T47D (cell line): ENCODE data around the gene KCNQ1.

Experiments
- DNase-seq, 2 experiments: peaks; one replicate each; pipeline versions ENCODE4 v3.0.0 to v3.0.0-alpha.2; 2011 to 2012; ENCODE audit warnings: low read depth in 1 of 2, low spot score in 1 of 2
- JUND ChIP-seq: IDR thresholded peaks from 2 replicates; pipeline ENCODE4 v1.6.1; 2012; ENCODE audit warnings: low read depth
- in situ Hi-C: cut with HindIII; loops from 2 replicates; pipeline ENCODE4 v1.10.0; 2016; ENCODE audit warnings: low sequenced_read_pairs, low pct_unique_long_range_greater_than_20kb

Gene KCNQ1

DNA sequence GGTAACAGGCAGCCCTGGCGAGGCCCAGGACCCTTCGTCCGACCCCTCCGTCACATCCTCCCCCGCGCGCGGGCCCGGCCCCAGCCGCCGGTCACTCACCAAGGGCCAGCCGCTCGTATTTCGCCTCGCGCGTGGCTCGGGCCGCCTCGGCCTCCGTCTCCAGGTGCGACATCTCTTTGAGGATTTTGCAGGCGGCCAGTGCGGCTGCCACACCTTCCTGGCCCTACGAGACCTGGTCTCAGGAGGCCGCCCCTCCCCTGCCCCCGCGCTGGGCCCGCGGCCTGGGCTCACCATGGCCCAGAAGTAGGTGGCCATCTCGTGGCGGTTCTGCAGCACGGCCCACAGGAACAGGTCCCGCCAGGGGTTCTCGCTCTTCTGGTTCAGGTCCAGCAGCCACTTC lies 30.2 kb upstream of the KCNQ1 start:
- no peak for TF ChIP-seq JUND
- DNase-seq, result no peak
- in situ Hi-C loops, result no loop called here

- no peak for TF ChIP-seq JUND
- DNase-seq, result no peak
- in situ Hi-C loops, result no loop called here
Observed at GRCh38 chr11:2415171-2415570, 29.6 kb upstream of the KCNQ1 start.

DNA sequence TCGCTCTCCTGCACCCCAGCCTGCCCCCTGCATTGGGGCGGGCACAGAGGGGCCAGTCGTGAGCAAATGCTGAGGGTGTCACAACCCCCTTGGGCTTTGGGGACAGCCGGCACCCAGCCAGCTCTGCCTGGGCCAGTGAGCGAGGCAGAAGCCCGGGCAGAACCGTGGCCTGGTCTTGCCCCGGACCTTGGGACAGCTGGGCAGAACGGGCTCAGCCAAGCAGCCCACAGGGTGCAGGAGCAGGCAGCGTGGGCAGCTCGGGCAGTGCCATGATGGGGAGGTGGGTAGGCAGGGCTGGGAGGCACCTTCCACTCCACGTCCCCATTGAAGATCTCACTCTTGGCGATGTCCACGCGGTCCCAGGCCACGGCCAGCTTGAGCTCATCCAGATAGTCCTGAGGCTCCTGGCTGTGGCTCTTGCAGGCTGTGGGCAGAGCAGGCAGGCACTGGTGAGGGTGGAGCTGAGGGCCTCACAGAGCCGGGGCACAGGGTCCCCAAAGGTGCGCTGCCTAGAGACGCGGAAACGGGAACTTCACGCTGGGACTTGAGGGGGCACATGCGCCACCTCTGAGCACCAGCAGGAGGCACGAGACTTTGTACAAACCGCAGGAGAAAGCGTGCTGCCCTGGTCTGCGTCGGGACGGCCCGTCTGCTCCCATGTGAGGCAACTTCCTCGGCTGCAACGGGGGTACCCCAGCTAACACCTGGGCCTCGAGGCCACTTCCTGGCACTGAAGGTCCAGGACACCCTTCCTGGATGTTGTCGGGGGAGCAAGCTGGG lies 29.0 kb upstream of the KCNQ1 start:
- TF ChIP-seq JUND, result no peak
- in situ Hi-C loops, result no loop called here
- no peak for DNase-seq

DNA sequence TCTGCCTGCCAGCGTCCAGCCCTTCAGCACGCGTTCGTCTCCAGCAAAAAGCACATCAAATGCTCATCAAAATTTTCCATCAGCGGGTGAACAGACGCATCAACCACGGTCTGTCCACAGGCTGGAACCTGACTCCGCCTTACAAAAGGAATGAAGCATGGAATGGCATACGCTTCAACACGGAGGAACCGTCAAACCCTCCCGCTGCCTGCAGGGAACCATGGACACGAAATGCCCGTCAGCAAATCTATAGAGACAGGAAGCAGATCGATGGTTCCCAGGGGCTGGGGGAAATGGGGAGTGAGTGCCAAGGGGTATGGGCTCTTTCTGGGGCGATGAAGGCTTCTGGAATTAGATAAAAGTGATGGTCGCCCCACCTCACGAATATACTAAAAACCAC lies 28.0 kb upstream of the KCNQ1 start:
- DNase-seq, result no peak
- TF ChIP-seq JUND, result no peak
- in situ Hi-C loops, result no loop called here

GRCh38 chr11:2417856-2418692 lies 26.7 kb upstream of the KCNQ1 start:
- DNase-seq, result no peak
- in situ Hi-C loops, result no loop called here
- TF ChIP-seq JUND, result no peak

DNA sequence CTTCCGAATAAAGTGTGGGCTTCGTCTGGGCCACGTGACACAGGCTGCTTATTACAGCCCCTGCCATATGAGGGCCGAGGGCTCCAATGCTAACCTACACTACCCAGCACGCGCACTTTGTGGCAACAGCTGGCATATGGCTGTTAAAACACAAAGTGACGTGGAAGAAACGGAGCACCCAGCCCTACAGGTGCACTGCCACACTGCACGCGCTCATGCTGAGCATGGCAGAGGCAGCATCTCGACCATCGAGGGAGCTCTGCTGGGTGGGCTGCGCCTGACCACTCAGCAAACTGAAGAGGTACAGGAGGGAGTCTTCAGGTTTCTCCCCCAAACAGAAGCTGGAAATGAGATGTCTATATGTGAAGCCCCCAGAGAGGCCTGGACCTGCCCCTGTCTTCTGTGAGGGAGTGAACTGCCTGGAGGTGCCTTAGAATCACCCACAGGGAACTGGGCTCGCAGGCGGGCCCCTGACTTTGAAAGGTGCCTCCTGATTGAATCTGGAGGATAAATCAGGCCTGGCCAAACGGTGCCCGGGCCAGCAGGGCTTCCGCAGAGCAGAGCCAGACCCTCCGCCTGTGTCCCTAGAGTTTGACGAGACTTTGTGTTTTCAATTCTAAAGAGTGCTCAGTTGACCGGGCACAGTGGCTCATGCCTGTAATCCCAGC lies 26.0 kb upstream of the KCNQ1 start:
- in situ Hi-C loops, result no loop called here
- no peak for TF ChIP-seq JUND
- no peak for DNase-seq

DNA sequence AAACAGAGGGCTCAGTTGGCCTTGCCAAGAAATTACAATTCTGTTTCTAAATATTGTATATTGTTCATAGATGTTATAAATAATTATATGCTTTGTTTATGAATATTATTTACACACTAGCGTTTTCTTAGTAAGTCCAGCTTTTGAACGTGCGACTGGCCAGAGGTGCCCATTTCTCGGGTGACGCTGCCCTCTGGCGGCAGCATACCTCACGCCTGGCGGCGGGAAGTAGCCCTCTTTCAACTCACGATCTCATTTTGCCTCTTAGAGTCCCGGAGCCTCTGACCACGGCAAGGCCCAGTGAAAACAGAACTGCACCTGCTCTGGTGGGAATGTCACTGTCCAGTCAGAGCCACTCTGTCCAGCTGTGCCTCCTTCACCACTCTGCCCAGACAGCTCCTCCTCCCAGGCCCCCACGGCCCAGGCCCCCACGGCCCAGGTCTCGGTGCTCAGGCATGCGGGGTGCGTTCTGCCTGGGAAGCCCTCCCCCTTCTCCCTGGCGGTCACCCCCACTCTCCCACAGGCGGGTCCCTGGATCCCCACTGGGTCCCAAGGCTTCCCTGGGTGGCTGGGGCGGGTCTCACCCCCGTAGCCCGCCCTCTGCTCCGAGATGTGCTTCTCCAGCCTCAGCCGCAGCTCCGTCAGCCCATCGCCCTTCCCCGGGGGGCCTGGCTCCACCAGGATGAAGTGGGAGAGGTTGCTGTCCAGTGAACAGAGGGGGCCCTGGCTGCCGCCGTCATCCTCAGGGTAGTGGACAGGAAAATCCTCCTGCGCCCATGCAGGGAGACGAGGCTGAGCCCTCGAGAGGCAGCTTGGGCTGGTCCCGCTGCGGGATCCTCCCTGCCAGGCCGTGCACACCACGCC lies 24.9 kb upstream of the KCNQ1 start:
- no peak for TF ChIP-seq JUND
- peak; percentile 72 to 81 for DNase-seq
- in situ Hi-C loops, result no loop called here

GRCh38 chr11:2420502-2421225 lies 24.1 kb upstream of the KCNQ1 start:
- in situ Hi-C loops, result no loop called here
- peak; percentile 71 to 92 for DNase-seq
- no peak for TF ChIP-seq JUND

GRCh38 chr11:2421226-2421994 lies 23.4 kb upstream of the KCNQ1 start:
- in situ Hi-C loops, result no loop called here
- DNase-seq, result no peak

GRCh38 chr11:2421996-2422395 lies 22.8 kb upstream of the KCNQ1 start:
- TF ChIP-seq JUND, result no peak
- in situ Hi-C loops, result no loop called here
- no peak for DNase-seq

More at GRCh38 chr11:2421226-2421994, 23.4 kb upstream of the KCNQ1 start:
- TF ChIP-seq JUND, result no peak

DNA sequence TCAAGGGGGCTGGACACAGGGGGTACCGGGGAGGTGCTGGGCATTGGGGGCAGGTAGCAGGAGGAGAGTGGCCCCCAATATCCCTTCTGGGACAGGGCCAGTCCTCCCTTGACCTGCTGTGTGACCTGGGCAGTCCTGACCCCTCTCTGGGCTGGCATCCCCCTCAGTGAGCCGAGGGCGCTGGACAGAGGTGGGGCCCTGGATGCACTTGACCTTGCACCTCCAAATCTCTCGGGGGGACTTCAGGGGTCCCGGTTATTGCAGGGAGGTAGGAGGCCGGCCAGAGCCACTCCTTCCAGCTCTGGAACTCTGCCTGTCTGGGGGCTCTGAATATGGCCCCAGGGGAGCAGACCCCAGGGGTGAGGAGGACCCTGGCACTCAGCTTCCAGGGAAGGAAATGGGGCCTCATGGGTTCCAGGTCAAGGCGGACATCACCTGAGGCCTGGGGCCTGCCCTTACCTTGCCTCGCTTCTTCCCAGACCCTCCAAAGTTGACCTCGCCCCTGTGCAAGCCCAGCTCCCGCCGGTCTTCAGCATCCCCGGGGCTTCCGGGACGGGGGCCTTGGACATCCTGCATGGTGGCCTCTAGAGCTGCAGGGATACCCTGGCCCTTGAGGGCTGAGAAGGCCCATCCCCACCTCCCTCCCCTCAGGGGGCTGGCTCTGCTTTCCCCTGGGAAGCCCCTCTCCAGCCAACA lies 22.2 kb upstream of the KCNQ1 start:
- in situ Hi-C loops, result no loop called here
- no peak for DNase-seq
- no peak for TF ChIP-seq JUND
